Measurements from ENCODE around the gene INKA2.

- TF ChIP-seq CTCF (IDR thresholded peaks at IDR 0.05; ENCODE audit: poor library complexity) (no peak), EZH2phosphoT487 (IDR thresholded peaks at IDR 0.05; ENCODE audit: low read depth, severe bottlenecking, unreplicated experiment) (no peak), EZH2 (IDR thresholded peaks at IDR 0.05; ENCODE audit: borderline replicate concordance) (no peak)
Measured at GRCh38 chr1:111719135-111719534, 20.1 kb downstream of the INKA2 start.
